ENCODE results near the gene ROR1. TPM values are rescaled to one million over a fixed set of nuclear protein-coding genes. Genes with fewer than 3 reads are reported as not detected.

Gene ROR1
- total and polyA plus RNA-seq, 2 donors (not counting 1 experiment from before 2014, with no cell fraction given): 14.5 to 16.5 TPM

DNA sequence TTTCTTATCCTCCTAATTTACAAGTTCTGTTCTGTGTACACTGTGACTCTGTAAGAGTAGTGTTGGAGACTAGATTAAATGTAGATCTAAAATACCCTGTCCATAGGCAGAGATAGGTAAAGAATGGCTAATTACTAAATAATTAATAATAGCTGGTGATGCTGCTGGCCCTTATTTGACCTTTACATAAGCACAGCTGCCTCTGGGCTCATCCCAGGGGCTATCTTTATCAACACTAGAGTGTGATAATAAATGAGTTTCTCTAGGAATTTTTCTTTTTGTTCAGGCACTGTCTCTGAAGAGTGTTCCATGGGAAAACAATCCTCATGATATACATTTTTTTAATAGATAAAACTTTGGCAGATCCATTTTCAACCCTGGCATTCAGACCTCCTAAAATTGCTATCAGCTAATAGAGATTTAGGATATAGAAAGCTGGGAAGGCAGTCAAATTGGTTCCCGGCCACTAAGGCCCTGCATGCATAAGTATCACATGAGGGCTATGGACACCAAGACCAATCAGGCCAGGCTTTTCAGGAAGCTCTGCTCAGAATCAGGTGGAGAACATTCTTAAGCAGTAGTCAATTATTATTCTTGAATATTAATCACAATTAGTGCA is 107.2 kb downstream of the ROR1 start:
- no peaks in the 10 kb centered on the region for H3K36me3 ChIP-seq (ENCODE audit: control insufficient read depth, insufficient read depth, low read length)
- H2AFZ ChIP-seq (ENCODE audit: low read length): no peak overlapping the region
- no peaks in the 10 kb centered on the region for H3K27me3 ChIP-seq (ENCODE audit: control insufficient read depth, insufficient read depth, low read length)
- DNase-seq (ENCODE audit: low read depth in 2 of 2): no peak
- no peaks in the 10 kb centered on the region for H3K9me3 ChIP-seq (ENCODE audit: control insufficient read depth, insufficient read depth, low read depth, low read length)
- no peak overlapping the region for H3K9ac ChIP-seq (ENCODE audit: insufficient read depth, low read length)
- H3K4me3 ChIP-seq (replicated peaks in 1 of 4; ENCODE audit: control extremely low read depth in 1 of 4, insufficient read depth in 1 of 4, low read depth in 3 of 4, low read length in 4 of 4): no peak overlapping the region
- TF ChIP-seq, protein P1, sequence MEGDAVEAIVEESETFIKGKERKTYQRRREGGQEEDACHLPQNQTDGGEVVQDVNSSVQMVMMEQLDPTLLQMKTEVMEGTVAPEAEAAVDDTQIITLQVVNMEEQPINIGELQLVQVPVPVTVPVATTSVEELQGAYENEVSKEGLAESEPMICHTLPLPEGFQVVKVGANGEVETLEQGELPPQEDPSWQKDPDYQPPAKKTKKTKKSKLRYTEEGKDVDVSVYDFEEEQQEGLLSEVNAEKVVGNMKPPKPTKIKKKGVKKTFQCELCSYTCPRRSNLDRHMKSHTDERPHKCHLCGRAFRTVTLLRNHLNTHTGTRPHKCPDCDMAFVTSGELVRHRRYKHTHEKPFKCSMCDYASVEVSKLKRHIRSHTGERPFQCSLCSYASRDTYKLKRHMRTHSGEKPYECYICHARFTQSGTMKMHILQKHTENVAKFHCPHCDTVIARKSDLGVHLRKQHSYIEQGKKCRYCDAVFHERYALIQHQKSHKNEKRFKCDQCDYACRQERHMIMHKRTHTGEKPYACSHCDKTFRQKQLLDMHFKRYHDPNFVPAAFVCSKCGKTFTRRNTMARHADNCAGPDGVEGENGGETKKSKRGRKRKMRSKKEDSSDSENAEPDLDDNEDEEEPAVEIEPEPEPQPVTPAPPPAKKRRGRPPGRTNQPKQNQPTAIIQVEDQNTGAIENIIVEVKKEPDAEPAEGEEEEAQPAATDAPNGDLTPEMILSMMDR (conservative IDR thresholded peaks at IDR 0.05 in 1 of 2, IDR thresholded peaks at IDR 0.05 in 1 of 2; ENCODE audit: low read depth in 1 of 2, low read length in 2 of 2): no peak
- TF ChIP-seq EZH2 (IDR thresholded peaks at IDR 0.05; ENCODE audit: low read length, missing control alignments): no peak
- H3K27ac ChIP-seq (ENCODE audit: insufficient read depth, low read length): no peak overlapping the region
- no peak overlapping the region for H3K4me2 ChIP-seq (ENCODE audit: extremely low read depth, insufficient read depth, low read length)
- no peaks in the 10 kb centered on the region for H4K20me1 ChIP-seq (ENCODE audit: control insufficient read depth, extremely low read depth, insufficient read depth, low read length)
- H3K79me2 ChIP-seq (ENCODE audit: control insufficient read depth, insufficient read depth, low read length): no peaks in the 10 kb centered on the region
- H3K4me1 ChIP-seq (ENCODE audit: control insufficient read depth, extremely low read depth, insufficient read depth, low read length): peaks cover 19% of the 10 kb centered on the region

DNA sequence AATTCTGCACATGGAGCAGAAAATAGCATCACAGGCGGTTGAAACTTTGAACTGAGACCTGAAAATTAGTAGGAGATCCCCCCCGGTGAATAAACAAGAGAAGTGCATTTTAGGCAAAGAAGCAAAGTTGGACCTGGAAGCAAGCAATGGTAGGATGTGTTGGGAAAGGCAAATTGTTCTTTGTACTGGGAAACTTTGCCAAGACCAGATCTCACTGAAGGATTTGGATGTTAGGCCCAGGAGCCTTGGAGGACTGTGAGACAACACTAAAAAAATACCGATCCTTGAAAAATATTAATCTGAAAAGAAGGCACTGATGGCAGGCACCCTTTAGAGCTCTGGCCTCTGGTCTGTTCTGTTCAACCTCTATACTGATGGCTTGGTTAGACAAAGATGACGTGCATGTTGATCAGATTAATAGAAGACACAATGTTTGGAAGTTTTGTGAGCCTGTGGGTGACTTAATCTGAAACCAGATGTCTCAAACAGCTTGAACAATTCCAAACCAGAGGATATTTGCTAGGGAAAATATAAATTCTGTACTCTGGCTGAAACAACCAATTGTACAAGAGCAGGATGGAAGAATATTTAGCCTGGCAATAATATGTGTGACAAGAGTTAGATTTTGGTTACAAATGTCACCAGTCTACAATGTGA is 108.4 kb downstream of the ROR1 start:
- Histone ChIP-seq H2AFZ (ENCODE audit: low read length) (no peak overlapping the region), H3K9me3 (ENCODE audit: control insufficient read depth, insufficient read depth, low read depth, low read length) (no peaks in the 10 kb centered on the region), H3K9ac (ENCODE audit: insufficient read depth, low read length) (no peak overlapping the region), H3K27ac (ENCODE audit: insufficient read depth, low read length) (no peak overlapping the region), H4K20me1 (ENCODE audit: control insufficient read depth, extremely low read depth, insufficient read depth, low read length) (no peaks in the 10 kb centered on the region), H3K4me2 (ENCODE audit: extremely low read depth, insufficient read depth, low read length) (no peak overlapping the region), H3K4me3 (replicated peaks in 1 of 4; ENCODE audit: control extremely low read depth in 1 of 4, insufficient read depth in 1 of 4, low read depth in 3 of 4, low read length in 4 of 4) (no peak overlapping the region), H3K36me3 (ENCODE audit: control insufficient read depth, insufficient read depth, low read length) (no peaks in the 10 kb centered on the region), H3K79me2 (ENCODE audit: control insufficient read depth, insufficient read depth, low read length) (no peaks in the 10 kb centered on the region), H3K4me1 (ENCODE audit: control insufficient read depth, extremely low read depth, insufficient read depth, low read length) (peaks cover 12% of the 10 kb centered on the region), H3K27me3 (ENCODE audit: control insufficient read depth, insufficient read depth, low read length) (no peaks in the 10 kb centered on the region)
- DNase-seq (ENCODE audit: low read depth in 2 of 2): no peak
- TF ChIP-seq, protein P1 (conservative IDR thresholded peaks at IDR 0.05 in 1 of 2, IDR thresholded peaks at IDR 0.05 in 1 of 2; ENCODE audit: low read depth in 1 of 2, low read length in 2 of 2): no peak
- TF ChIP-seq EZH2 (IDR thresholded peaks at IDR 0.05; ENCODE audit: low read length, missing control alignments): no peak

DNA sequence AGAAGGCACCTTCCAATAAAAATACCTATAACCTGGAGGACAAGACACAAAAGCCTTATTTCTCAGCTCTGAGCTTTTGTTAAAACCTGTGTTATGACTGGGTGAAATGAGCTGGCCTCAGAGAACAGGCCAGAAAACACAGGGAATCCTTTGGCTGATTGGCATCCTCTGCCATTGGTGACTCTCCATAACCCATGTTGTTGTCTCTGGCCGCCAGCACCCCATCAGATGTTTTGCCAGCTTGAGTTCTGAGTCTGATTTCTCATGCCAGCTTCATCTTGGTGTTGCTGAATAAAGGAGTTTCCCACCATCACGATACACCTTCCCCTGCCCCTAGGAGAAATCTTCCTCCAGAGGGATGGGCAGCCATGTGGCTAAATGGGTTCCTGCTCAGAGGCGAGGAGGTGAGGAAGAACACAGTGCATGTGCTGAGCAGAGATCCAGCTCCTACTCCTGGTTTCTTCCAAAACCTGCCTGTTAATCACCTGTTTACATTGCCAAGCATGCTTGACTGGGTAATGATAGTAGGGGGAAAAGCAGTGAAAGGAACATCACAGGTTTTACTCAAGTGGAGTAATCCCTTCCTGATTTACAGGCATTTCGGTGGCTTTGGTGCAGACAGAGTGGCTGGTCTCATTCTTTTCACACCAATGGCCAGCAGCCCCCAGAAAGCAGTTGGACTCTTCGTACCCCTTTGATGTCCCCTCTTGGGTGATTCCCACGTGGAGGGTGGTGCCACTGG is 109.8 kb downstream of the ROR1 start:
- H3K27ac ChIP-seq (ENCODE audit: insufficient read depth, low read length): no peak overlapping the region
- H3K9ac ChIP-seq (ENCODE audit: insufficient read depth, low read length): no peak overlapping the region
- H3K27me3 ChIP-seq (ENCODE audit: control insufficient read depth, insufficient read depth, low read length): no peaks in the 10 kb centered on the region
- H4K20me1 ChIP-seq (ENCODE audit: control insufficient read depth, extremely low read depth, insufficient read depth, low read length): no peaks in the 10 kb centered on the region
- no peak overlapping the region for H2AFZ ChIP-seq (ENCODE audit: low read length)
- H3K4me3 ChIP-seq (replicated peaks in 1 of 4; ENCODE audit: control extremely low read depth in 1 of 4, insufficient read depth in 1 of 4, low read depth in 3 of 4, low read length in 4 of 4): no peak overlapping the region
- H3K36me3 ChIP-seq (ENCODE audit: control insufficient read depth, insufficient read depth, low read length): no peaks in the 10 kb centered on the region
- H3K79me2 ChIP-seq (ENCODE audit: control insufficient read depth, insufficient read depth, low read length): no peaks in the 10 kb centered on the region
- DNase-seq (ENCODE audit: low read depth in 2 of 2): no peak
- H3K4me2 ChIP-seq (ENCODE audit: extremely low read depth, insufficient read depth, low read length): no peak overlapping the region
- H3K4me1 ChIP-seq (ENCODE audit: control insufficient read depth, extremely low read depth, insufficient read depth, low read length): peaks cover 5% of the 10 kb centered on the region
- TF ChIP-seq, protein P1 (conservative IDR thresholded peaks at IDR 0.05 in 1 of 2, IDR thresholded peaks at IDR 0.05 in 1 of 2; ENCODE audit: low read depth in 1 of 2, low read length in 2 of 2): no peak
- TF ChIP-seq EZH2 (IDR thresholded peaks at IDR 0.05; ENCODE audit: low read length, missing control alignments): no peak
- no peaks in the 10 kb centered on the region for H3K9me3 ChIP-seq (ENCODE audit: control insufficient read depth, insufficient read depth, low read depth, low read length)
